Effector memory CD8-positive, alpha-beta T cell (primary cell): ENCODE measurements around the gene MYL7.

ENCODE experiments used
- ATAC-seq: fragments of 150-1000 bp; cut with Tn5 transposase; replicated peaks from 2 replicates; pipeline ENCODE4 v1.10.0; 2021; ENCODE audit warnings: mild to moderate bottlenecking, moderate library complexity
- DNase-seq, 3 experiments: peaks; one replicate each; pipeline ENCODE4 v3.0.0; 2021
- H3K27ac Mint-ChIP-seq, 2 donors: one replicate each; pipeline ENCODE4 v1.8.0; 2022; ENCODE audit warnings: mild to moderate bottlenecking in 2 of 2, mixed read lengths in 2 of 2, moderate library complexity in 2 of 2
- H3K27me3 Mint-ChIP-seq, 2 donors: one replicate each; pipeline ENCODE4 v1.8.0; 2022; ENCODE audit warnings: mixed read lengths in 2 of 2
- H3K36me3 Mint-ChIP-seq: one replicate; pipeline ENCODE4 v1.8.0; 2022; ENCODE audit warnings: mild to moderate bottlenecking, moderate library complexity, mixed read lengths; ENCODE audit not compliant: insufficient read depth
- H3K4me1 Mint-ChIP-seq, 2 donors: one replicate each; pipeline ENCODE4 v1.8.0; 2022; ENCODE audit warnings: low read depth in 2 of 2, mixed read lengths in 2 of 2
- H3K4me3 Mint-ChIP-seq, 2 donors: one replicate each; pipeline ENCODE4 v1.8.0; 2022; ENCODE audit warnings: mild to moderate bottlenecking in 2 of 2, mixed read lengths in 2 of 2, moderate library complexity in 2 of 2
- H3K9me3 Mint-ChIP-seq, 2 donors: one replicate each; pipeline ENCODE4 v1.8.0; 2022; ENCODE audit warnings: mixed read lengths in 2 of 2
- total RNA-seq, 9 experiments: gene quantifications; one replicate each; lab custom pipeline; 2026; lab: John Stamatoyannopoulos, UW

The MYL7 gene, protein sequence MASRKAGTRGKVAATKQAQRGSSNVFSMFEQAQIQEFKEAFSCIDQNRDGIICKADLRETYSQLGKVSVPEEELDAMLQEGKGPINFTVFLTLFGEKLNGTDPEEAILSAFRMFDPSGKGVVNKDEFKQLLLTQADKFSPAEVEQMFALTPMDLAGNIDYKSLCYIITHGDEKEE
- total RNA-seq = 0 to 0.13 (median 0) reads per million in 9 experiments

DNA sequence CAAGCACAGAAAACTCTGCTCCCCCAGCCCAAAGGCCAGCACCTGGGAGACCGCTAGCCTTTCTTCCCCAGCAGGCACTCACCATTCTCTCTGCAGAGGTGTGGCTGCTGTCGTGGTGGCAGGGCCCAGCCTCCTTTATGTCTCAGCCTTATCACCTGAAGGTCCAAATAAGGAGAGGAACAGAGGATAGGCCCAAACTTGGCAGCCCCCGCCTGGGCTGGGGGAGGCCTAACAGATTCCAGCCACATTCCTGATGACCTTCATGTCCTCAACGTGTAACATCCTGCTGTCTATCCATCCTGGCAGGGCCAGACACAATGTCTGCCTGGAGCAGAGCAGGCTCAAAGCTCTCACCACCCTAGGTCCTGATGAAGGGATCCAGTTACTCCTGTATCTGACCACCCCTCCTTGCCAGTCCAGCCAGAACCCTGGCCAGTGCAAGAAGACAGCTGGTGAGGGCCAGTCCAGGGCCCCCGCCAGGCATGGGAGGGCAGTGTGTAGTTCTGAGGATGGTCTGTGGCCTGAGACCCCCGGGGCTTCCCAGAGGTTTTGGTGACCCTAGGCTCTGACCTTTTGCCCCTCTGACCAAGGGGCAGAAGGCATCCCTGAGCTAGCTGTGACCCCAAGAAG is at the start of gene MYL7:
TSS of gene MYL7 (minus strand) at position 112 of the 630 bp plus-strand sequence. CDS start at position 85, 27 bp downstream.
- H3K4me1 Mint-ChIP-seq = peaks cover 0 to 7% of the 10 kb centered on the region in 2 donors
- no peaks in the 10 kb centered on the region for H3K9me3 Mint-ChIP-seq
- peak within 1 kb of the TSS in 1 of 2 donors; percentile 15 for H3K27ac Mint-ChIP-seq
- no peak within 1 kb of the TSS for H3K4me3 Mint-ChIP-seq
- no peak for ATAC-seq
- no peak for DNase-seq
- no peaks in the 10 kb centered on the region for H3K36me3 Mint-ChIP-seq
- H3K27me3 Mint-ChIP-seq = peaks cover 13 to 37% of the 10 kb centered on the region in 2 donors

DNA sequence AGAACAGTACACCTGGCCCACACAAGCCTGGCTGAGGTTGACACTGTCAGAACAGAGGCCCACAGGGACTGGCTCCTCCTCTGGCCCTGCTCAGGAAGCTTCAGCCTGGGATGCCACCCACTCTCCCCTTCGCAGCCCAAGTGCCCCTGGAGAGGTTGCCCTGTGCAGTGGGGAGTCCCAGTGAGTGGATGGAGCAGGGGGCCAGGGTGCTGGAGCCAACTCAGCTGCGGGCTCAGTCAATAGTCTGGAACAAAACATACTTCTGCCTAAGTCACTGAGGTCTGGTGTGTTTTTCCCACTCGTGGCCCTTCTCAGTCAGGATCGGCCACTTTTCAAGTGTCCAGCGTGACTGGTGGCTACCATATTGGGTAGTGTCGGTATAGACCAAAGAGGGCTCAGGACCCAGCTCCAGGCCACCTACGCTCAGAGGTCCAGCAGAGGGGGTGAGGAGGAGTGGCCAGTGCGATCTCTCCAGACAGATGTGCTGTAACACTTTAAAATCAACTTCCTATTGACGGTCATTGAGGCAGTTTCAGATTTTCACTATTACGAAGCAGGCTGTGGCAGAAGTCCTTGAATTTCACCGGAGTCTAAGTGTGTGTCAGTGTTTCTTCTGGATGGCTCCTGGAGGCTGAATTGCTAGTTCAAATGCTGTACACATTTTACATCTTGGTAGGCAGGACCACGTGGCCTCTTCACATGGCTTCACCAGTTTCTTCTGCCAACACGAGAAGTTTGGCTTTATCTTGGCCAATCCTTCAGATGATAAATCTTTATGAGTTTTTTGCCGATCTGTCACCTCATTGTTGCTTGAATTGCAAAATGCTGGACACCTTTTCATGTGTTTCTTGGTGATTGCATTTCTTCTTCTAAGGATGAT is 49.1 kb upstream of the MYL7 start:
- DNase-seq (no peak), ATAC-seq (no peak)
- H3K27me3 Mint-ChIP-seq = peaks cover 31 to 53% of the 10 kb centered on the region in 2 donors
- no peak overlapping the region for H3K27ac Mint-ChIP-seq
- H3K36me3 Mint-ChIP-seq = peaks cover 3% of the 10 kb centered on the region
- no peaks in the 10 kb centered on the region for H3K9me3 Mint-ChIP-seq
- H3K4me1 Mint-ChIP-seq = no peaks in the 10 kb centered on the region
- H3K4me3 Mint-ChIP-seq = no peak overlapping the region

DNA sequence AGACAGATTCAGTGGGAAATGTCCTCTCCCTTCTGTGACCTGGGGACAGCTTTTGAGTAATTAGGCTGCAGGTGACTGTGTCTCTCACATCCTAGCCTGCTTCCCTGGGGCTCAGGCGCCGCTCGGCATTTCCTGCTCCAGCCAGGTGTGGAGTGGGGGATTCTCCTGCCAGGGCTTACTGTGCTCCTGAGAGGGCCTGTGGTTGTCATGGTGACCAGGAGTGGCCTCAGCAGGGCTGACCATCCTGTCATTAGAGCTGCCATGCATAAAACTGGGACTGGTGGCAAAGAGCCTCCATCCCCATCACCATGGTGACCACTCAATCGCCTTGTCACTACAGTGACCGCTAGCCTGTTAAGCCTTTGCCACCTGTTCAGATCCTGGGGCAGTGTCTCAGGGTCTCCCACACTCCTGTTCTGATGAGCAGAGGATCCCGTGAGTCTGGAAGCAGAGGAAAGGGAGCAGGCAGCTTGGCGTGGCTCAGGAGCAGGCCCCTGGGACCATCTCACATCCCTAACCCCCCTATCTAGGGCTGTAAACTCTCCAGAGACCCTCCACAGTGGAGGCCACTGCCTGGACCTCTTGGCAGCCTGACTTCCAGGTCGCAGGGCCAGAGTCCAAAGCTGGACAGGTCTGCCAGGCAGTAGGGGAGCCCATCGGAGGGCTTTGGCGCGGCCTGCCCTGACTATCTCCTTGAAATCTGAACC is 48.3 kb upstream of the MYL7 start, which contains the start of gene GCK:
TSS of gene GCK (minus strand) at position 154 of the 707 bp plus-strand sequence. CDS start 486 bp downstream, outside the sequence.
- no peak for DNase-seq
- peaks cover 3% of the 10 kb centered on the region for H3K36me3 Mint-ChIP-seq
- no peak for ATAC-seq
- peaks cover 31 to 53% of the 10 kb centered on the region in 2 donors for H3K27me3 Mint-ChIP-seq
- no peak within 1 kb of the TSS for H3K4me3 Mint-ChIP-seq
- no peaks in the 10 kb centered on the region for H3K9me3 Mint-ChIP-seq
- no peaks in the 10 kb centered on the region for H3K4me1 Mint-ChIP-seq
- H3K27ac Mint-ChIP-seq = no peak within 1 kb of the TSS

DNA sequence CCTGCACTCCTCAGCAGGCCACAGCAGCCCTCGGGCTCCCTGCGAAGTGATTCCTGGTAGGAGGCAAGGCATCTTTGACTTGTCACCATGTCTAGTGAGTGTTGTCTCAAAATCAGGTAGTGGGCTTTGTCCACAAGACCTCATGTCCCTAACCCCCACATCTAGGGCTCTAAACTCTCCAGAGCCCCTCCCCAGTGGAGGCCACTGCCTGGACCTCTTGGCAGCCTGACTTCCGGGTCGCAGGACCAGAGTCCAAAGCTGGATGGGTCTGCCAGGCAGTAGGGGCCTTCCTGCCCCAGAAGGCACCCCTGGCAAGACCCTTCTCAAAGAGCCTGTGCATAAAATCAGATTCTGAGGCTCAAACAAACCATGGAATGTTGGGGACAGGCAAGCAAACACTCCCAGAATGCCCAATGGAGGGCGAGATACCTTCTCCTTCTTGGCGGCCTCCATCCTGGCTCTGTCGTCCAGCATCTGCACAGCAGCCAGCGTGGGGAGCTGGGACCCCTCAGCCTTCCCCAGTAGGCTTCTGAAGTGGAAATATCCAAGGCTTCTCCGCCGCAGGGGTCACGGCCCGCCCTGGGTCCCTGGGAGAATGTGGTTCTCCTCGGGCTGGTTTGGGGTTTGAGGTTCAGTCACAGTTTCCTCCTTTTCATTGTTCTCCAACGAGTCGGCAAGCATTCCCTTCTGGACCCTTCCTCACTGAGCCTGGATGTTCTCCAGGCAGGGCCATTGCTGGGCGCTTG is 47.5 kb upstream of the MYL7 start:
- ATAC-seq (no peak), DNase-seq (no peak)
- H3K36me3 Mint-ChIP-seq = peaks cover 3% of the 10 kb centered on the region
- H3K9me3 Mint-ChIP-seq = no peaks in the 10 kb centered on the region
- H3K4me3 Mint-ChIP-seq = no peak overlapping the region
- no peak overlapping the region for H3K27ac Mint-ChIP-seq
- H3K4me1 Mint-ChIP-seq = no peaks in the 10 kb centered on the region
- peaks cover 25 to 46% of the 10 kb centered on the region in 2 donors for H3K27me3 Mint-ChIP-seq

DNA sequence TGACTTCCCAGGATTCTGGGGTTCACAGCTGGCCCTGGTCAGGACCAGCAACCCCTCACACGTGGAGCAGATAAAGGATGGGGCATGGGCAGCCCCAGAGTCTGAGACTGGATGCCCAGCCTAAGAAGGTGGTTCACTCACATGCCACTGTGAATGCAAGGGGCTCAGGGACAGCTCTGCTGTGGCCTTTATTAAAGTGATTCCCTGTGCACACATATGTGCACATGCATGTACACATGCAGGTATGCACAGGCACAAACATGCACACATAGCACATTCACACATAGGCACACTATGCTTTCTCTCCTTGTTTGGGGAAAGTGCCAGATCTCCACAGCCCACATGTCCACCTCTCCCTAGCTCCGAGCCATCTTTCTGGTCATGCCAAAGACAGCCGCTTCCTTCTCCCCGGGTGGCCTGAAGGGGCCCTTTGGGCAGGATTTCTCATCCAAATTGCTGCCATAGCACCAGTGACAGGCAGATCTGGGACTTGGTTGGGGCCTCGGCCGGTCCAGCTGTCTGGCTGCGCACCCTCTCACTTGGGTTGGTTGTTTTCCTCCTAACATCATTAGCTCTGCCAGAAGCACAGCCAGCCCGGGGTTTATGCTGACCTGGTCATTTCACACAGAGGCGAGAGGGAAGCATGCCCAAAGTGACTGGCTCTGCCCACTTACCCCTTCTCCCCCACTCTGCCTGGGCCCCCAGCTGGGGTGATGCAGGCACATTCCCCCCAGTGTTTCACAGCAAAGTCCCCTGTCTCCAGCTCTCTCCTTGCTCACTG is 46.7 kb upstream of the MYL7 start:
- H3K4me1 Mint-ChIP-seq = no peaks in the 10 kb centered on the region
- no peaks in the 10 kb centered on the region for H3K9me3 Mint-ChIP-seq
- ATAC-seq = no peak
- H3K4me3 Mint-ChIP-seq = no peak overlapping the region
- peaks cover 3% of the 10 kb centered on the region for H3K36me3 Mint-ChIP-seq
- H3K27ac Mint-ChIP-seq = no peak overlapping the region
- peaks cover 21 to 45% of the 10 kb centered on the region in 2 donors for H3K27me3 Mint-ChIP-seq
- no peak for DNase-seq

DNA sequence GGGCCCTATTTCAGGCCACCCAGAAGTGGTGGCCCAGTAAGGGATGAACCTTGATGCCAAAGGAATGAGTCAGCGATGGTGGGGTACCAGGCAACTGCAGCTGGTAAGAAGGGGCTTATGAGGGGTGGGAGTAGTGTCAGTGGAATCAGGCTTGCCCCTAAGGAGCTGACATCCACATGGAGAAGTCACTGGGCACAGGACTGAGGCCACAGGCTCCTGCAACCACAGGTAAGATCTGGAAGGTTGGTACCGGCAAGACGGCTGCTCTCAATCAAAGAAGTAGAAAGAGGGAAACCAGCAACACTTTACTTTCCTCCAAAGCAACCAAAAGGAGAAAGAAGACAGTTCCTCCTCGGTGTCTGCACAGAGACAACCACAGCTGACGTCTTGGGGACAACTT is 45.6 kb upstream of the MYL7 start:
- no peaks in the 10 kb centered on the region for H3K9me3 Mint-ChIP-seq
- H3K4me3 Mint-ChIP-seq = no peak overlapping the region
- ATAC-seq (no peak), DNase-seq (no peak)
- peaks cover 23 to 45% of the 10 kb centered on the region in 2 donors for H3K27me3 Mint-ChIP-seq
- peaks cover 3% of the 10 kb centered on the region for H3K36me3 Mint-ChIP-seq
- no peaks in the 10 kb centered on the region for H3K4me1 Mint-ChIP-seq
- H3K27ac Mint-ChIP-seq = no peak overlapping the region

DNA sequence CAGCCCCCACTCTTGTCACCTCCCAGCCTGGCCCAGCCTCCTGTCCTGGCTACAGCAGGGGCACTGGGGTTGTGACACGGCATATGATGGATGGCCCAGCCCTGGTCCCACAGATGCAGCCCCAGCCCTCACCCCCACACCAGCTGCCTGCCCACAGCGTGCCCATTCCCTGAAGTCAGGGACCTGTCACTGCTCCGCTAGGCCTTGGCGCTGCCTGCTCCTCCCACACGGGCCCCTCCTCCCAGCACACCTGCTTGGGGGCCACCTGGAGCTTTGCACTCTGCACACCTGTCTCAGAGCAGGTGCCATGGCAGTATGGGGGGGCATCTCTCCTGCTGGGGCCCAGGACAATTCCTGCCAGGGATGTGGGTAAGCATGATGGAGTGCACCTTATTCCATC is 44.6 kb upstream of the MYL7 start:
- H3K9me3 Mint-ChIP-seq = no peaks in the 10 kb centered on the region
- H3K36me3 Mint-ChIP-seq = peaks cover 3% of the 10 kb centered on the region
- ATAC-seq (no peak), DNase-seq (no peak)
- no peaks in the 10 kb centered on the region for H3K4me1 Mint-ChIP-seq
- H3K4me3 Mint-ChIP-seq = no peak overlapping the region
- H3K27ac Mint-ChIP-seq = no peak overlapping the region
- peaks cover 24 to 46% of the 10 kb centered on the region in 2 donors for H3K27me3 Mint-ChIP-seq

DNA sequence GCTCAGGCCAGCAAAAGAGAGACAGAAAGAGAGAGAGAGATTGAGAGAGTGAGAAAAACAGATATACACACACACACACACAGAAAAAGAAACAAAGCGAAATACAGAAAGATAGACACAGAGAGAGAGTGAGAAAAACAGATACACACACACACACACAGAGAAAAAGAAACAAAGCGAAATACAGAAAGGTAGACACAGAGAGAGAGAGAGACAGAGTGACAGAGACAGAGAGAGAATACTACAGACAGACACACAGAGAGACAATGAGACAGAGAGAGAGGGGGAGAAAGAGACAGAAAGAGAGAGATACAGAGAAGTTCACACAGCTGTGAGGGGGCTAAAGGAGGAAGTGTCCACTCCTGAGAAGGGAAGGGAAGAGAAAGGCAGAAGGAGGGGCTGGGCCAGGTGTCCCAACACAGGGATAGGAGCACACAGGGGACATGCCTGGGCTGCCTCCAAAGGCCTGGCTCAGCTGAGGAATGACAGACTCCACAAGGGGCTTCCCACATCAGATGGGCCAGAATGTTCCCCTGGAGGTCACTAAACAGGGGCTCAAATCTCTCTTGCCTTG is 43.8 kb upstream of the MYL7 start:
- DNase-seq (no peak), ATAC-seq (no peak)
- H3K27ac Mint-ChIP-seq = no peak overlapping the region
- H3K4me1 Mint-ChIP-seq = no peaks in the 10 kb centered on the region
- H3K27me3 Mint-ChIP-seq = peaks cover 22 to 40% of the 10 kb centered on the region in 2 donors
- H3K9me3 Mint-ChIP-seq = no peaks in the 10 kb centered on the region
- H3K36me3 Mint-ChIP-seq = peaks cover 3% of the 10 kb centered on the region
- no peak overlapping the region for H3K4me3 Mint-ChIP-seq

DNA sequence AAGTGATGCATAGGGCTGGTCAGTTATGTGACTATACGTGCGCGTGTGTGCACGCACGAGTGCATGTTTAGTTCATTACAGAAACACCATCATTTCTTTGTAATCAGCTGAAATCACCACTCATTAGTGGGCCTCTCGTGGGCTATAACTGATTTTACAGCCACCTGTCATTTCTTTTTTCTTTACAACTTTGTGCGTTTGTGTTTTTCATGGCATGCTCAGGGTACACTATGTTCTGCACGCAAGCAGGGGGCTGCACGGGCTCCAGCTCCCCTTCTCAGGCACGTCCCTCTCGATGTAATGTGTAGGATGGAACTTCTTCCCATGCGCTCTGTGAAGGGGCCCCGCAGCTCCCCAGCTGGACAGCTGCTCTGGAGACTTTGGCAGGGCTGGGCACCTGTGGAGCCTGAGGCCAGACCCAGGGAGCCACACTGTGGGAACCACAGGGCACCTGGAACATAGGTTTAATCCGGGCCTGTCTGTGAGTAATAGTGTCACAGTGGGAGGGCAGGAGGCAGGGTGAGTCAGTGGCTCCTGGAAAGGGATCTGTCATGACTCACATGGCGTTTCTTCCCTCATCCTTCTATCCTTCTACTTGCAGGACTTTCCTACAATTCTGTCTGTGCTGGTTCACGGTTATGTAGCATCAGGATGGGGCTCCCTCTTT is 43.2 kb upstream of the MYL7 start:
- ATAC-seq = no peak
- no peak overlapping the region for H3K4me3 Mint-ChIP-seq
- no peak overlapping the region for H3K27ac Mint-ChIP-seq
- H3K36me3 Mint-ChIP-seq = peaks cover 3% of the 10 kb centered on the region
- no peaks in the 10 kb centered on the region for H3K9me3 Mint-ChIP-seq
- H3K27me3 Mint-ChIP-seq = peaks cover 24 to 44% of the 10 kb centered on the region in 2 donors
- DNase-seq = no peak
- H3K4me1 Mint-ChIP-seq = no peaks in the 10 kb centered on the region

DNA sequence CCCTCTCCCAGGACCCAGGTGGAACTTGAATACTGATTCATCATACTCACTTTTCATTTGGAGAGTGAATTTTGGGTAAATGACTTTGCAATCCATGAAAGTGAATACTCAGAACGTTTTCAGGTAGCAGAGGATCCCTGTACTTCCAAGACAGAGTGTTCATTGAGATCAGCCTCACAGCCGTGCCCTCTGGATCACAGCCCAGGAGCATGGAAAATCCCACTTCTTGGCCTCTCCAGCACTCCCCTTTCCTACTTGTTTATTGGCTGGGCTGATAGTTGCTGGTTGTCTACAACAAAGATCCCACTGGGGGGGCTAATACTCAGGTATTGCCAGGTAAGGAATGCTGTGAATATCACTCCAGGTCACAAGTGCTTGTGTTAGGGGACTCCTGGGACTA is 42.3 kb upstream of the MYL7 start:
- Mint-ChIP-seq H3K4me3 (no peak overlapping the region), H3K36me3 (no peaks in the 10 kb centered on the region), H3K27me3 (peaks cover 32 to 50% of the 10 kb centered on the region in 2 donors), H3K27ac (no peak overlapping the region), H3K9me3 (no peaks in the 10 kb centered on the region), H3K4me1 (no peaks in the 10 kb centered on the region)
- no peak for DNase-seq
- ATAC-seq = no peak

DNA sequence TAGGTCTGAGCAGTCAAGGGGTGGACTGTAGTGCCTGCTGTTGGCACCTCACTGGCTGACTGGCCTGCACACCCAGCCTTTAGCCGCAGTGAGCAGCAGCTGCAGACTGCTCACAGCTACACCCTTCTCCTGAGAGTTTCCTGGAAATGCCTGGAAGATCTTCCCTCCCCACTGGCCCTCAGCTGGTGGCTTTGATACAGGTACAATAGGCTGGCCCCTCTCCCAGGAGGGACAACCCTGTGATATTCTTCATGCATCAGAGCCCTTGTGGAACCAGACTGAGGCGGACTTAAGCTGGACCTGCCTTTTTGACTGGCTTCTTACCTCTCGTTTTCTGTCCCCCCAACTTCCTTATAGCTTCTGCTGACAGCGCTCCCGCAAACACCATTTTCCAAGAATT is 41.7 kb upstream of the MYL7 start:
- H3K4me3 Mint-ChIP-seq = no peak overlapping the region
- no peaks in the 10 kb centered on the region for H3K36me3 Mint-ChIP-seq
- DNase-seq (no peak), ATAC-seq (no peak)
- no peak overlapping the region for H3K27ac Mint-ChIP-seq
- no peaks in the 10 kb centered on the region for H3K4me1 Mint-ChIP-seq
- H3K9me3 Mint-ChIP-seq = no peaks in the 10 kb centered on the region
- peaks cover 38 to 51% of the 10 kb centered on the region in 2 donors for H3K27me3 Mint-ChIP-seq
